ENCODE results near the gene FRMD4B. TPM values are rescaled to one million over a fixed set of nuclear protein-coding genes. Genes with fewer than 3 reads are reported as not detected.

Gene FRMD4B
- total RNA-seq, 4 donors from 2014 or later, result 58.0 to 71.9 (median 63.4) TPM

DNA sequence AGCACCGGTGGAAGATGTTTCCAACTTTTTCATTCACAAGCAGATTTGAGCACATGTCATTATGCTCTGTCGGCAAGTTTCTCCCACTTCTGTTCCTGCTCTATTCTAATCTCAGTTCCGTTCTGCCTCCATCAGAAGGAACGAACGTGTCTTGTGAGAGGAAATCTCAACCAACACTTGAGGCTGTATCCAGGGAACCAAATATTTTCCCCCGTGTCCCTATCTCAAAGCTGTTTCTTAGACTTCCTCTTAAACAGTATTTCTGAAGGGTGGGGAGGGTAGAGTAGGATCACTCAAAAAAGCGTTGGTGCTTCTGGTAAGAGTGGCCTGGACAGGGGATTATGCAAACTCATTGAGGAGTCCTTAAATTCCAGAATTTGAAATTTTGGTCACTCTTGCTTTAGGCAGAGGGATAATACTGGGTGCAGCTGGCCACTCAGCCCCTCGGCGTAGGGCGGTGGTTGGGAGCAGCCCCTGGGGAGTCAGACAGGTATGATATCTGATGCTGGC, 54.9 kb downstream of the FRMD4B start:
- intact Hi-C loops (cut with DNase I; ENCODE audit: low total_unique reads), result no loop called here
- H3K4me3 ChIP-seq (ENCODE audit: low read depth, poor library complexity, severe bottlenecking), result no peak overlapping the region
- no peak for DNase-seq (ENCODE audit: low spot score in 2 of 2)
- TF ChIP-seq, protein P1, sequence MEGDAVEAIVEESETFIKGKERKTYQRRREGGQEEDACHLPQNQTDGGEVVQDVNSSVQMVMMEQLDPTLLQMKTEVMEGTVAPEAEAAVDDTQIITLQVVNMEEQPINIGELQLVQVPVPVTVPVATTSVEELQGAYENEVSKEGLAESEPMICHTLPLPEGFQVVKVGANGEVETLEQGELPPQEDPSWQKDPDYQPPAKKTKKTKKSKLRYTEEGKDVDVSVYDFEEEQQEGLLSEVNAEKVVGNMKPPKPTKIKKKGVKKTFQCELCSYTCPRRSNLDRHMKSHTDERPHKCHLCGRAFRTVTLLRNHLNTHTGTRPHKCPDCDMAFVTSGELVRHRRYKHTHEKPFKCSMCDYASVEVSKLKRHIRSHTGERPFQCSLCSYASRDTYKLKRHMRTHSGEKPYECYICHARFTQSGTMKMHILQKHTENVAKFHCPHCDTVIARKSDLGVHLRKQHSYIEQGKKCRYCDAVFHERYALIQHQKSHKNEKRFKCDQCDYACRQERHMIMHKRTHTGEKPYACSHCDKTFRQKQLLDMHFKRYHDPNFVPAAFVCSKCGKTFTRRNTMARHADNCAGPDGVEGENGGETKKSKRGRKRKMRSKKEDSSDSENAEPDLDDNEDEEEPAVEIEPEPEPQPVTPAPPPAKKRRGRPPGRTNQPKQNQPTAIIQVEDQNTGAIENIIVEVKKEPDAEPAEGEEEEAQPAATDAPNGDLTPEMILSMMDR (IDR thresholded peaks at IDR 0.05), result no peak
- no peak for TF ChIP-seq POLR2A (IDR thresholded peaks at IDR 0.05)
- WGBS, 2 donors, result 67 to 73% methylated on average over 10 of the region's 10 CpGs

DNA sequence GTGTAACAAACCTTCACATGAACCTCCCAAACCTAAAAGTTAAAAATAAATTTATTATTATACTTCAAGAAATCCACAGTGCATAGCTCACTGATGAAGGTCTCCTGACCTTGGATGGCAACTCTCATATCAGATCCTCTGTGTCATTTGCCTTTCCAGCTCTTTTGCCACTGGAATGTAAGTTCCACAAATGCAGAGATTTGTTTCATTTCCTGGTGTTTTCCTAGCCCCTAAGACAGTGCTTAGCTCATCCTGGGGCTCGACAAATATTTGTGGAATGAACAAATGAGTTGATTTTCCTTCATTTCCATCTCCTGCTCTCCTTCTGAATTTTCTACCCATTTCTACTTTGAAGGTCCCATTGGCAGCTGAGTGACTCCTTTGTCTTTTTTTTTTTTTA, 56.0 kb downstream of the FRMD4B start:
- no peak for DNase-seq (ENCODE audit: low spot score in 2 of 2)
- intact Hi-C loops (cut with DNase I; ENCODE audit: low total_unique reads), result no loop called here
- WGBS, 2 donors, result 77 to 90% methylated on average over 1 of the region's 1 CpG
- no peak overlapping the region for H3K4me3 ChIP-seq (ENCODE audit: low read depth, poor library complexity, severe bottlenecking)
- no peak for TF ChIP-seq POLR2A (IDR thresholded peaks at IDR 0.05)
- TF ChIP-seq, protein P1 (IDR thresholded peaks at IDR 0.05), result no peak

DNA sequence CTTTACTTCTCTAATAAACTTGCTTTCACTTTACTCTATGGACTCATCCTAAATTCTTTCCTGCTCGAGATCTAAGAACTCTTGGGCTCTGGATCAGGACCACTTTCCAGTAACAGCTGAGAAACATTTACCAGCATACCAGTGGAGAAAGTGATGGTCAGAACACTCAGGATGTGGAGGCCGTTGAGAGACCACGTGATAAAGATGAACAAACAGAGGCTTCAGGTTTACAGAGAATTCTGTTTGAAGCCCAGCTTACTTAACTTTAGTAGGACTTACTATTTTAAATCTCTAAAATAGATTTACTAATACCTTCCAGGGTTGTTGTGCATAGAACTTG, 57.0 kb downstream of the FRMD4B start:
- 58 to 78% methylated on average over 3 of the region's 3 CpGs for whole genome bisulfite sequencing, 2 donors
- H3K4me3 ChIP-seq (ENCODE audit: low read depth, poor library complexity, severe bottlenecking), result no peak overlapping the region
- TF ChIP-seq, protein P1 (IDR thresholded peaks at IDR 0.05), result no peak
- no peak for TF ChIP-seq POLR2A (IDR thresholded peaks at IDR 0.05)
- intact Hi-C loops (cut with DNase I; ENCODE audit: low total_unique reads), result no loop called here
- DNase-seq (ENCODE audit: low spot score in 2 of 2), result no peak

DNA sequence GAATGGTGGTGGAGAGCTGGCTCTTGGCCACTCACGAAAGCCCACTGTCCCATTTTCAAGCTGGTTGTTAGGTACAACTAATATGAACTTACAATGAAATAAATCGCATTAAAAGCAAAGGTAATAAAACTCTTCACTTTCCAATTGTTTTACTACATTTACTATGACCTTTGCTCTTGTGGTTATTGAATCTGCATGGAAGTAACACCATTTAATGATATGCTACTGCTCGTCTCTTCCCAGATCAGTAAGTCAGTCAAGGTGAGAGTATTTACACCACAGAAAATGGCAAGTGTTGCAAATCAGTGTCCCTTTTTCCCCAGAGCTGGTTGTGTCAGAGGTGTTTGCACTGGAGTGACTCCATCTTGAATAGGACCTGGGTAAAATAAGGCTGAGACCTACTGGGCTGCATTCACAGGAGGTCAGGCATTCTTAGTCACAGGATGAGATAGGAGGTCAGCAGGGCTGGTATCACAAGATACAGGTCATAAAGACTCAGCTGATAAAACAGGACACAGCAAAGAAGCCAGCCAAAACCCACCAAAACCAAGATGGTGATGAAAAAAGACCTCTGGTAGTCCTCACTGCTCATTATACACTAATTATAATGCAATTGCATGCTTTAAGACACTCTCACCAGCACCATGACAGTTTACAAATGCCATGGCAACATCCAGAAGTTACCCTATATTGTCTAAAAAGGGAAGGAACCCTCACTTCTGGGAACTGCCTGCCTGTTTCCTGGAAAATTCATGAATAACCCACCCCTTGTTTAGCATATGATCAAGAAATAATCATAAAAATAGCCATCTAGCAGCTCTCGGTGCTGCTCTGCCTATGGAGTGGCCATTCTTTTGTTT, 57.6 kb downstream of the FRMD4B start:
- TF ChIP-seq POLR2A (IDR thresholded peaks at IDR 0.05), result no peak
- TF ChIP-seq, protein P1 (IDR thresholded peaks at IDR 0.05), result no peak
- 86 to 89% methylated on average over 4 of the region's 4 CpGs for WGBS, 2 donors

DNA sequence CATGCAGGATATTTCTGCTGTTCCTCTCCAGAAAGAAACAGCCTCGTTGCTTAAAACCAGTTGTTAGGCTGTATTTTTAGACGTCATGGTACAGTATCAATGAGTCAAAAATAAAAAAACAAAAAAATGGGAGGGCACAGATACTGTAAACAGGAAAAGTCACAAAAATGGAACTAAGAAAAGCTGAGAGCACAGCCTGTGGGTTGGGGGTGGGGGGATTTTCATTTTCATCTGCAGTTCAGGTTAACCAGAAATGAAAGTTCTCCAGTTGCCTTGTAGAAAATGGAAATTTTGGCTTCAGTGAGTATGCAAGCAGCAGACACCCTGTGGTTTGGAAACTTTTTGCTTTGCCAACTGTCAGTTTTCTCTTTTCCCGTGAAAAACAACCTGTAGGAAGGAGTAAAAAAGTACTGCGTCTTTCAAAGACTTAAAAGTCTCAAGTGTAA, 59.0 kb downstream of the FRMD4B start:
- intact Hi-C loops (cut with DNase I; ENCODE audit: low total_unique reads), result no loop called here
- WGBS, 2 donors, result 35 to 48% methylated on average over 4 of the region's 4 CpGs
- H3K4me3 ChIP-seq (ENCODE audit: low read depth, poor library complexity, severe bottlenecking), result no peak overlapping the region
- TF ChIP-seq, protein P1 (IDR thresholded peaks at IDR 0.05), result no peak
- TF ChIP-seq POLR2A (IDR thresholded peaks at IDR 0.05), result no peak
- no peak for DNase-seq (ENCODE audit: low spot score in 2 of 2)

More for the DNA sequence above, 57.6 kb downstream of the FRMD4B start:
- no peak overlapping the region for H3K4me3 ChIP-seq (ENCODE audit: low read depth, poor library complexity, severe bottlenecking)
- no peak for DNase-seq (ENCODE audit: low spot score in 2 of 2)
- intact Hi-C loops (cut with DNase I; ENCODE audit: low total_unique reads), result no loop called here

Data from lower leg skin (tissue), 4 donors.